G401.6 (cell line): Measurements from ENCODE around the gene IL10RB.
"Not testable (repeated sequence)": the region's sequence is repeated elsewhere in the genome, so short reads cannot be mapped to it uniquely, and the experiment has no call there.

Source experiments
- FAIRE-seq: peaks from 2 replicates; lab custom pipeline; 2012; peaks lifted over from hg19 to GRCh38; lab: Jason Lieb, UNC

IL10RB gene

GRCh38 chr21:33241846-33242245 lies 24.3 kb upstream of the IL10RB start:
- no peak for FAIRE-seq

DNA sequence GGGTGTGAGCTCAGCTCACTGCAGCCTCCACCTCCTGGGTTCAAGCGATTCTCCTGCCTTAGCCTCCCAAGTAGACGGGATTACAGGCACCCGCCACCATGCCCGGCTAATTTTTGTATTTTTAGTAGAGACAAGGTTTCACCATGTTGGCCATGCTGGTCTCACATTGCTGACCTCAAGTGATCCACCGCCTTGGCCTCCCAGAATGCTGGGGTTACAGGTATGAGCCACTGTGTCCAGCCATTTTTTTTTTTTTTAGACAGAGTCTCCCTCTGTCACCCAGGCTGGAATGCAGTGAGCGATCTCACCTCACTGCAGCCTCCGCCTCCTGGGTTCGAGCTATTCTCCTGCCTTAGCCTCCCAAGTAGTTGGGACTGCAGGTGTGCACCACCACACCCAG lies 23.3 kb upstream of the IL10RB start:
- not testable (repeated sequence) for FAIRE-seq

GRCh38 chr21:33244082-33244778 lies 21.9 kb upstream of the IL10RB start:
- no peak for FAIRE-seq

DNA sequence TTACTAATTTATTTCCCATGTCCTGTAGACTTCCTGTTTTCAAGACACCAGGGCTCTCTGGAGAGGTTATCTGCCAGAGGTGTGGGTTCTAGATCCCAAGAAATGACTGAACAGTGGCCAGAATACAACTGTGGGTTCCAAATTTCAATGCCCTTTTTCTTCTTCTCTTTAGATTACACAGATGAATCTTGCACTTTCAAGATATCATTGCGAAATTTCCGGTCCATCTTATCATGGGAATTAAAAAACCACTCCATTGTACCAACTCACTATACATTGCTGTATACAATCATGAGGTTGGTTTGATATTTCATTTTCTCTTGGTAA lies 21.4 kb upstream of the IL10RB start:
- no peak for FAIRE-seq

DNA sequence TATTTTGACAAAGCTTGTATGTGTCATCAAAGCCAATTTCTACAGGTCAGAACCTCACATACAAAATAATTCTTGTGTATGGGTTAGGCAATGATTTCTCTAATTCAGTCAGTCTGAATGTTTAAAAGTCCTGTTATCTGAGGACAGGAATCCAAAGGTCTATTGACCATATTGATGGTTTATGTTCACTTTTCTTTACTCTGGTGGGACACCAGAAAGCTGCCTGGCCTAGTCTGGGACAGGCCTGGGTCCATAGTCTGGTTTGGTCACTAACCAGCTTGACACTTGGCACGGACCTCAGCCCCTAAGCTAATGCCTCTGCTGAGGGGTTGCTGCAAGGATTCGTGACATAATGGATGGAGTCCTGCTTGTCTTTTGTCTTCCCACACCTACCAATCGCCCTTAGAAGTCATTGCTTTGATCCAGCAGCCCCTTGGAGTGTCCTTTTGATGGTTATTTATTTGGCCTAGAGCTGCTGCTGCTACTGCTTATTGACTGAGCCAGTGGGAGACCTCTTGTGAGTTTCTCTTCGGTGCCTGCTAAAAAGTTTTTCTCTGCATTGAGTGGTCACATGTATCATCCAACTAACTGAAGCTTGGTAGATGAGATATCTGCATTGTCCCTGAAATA lies 20.8 kb upstream of the IL10RB start:
- no peak for FAIRE-seq

DNA sequence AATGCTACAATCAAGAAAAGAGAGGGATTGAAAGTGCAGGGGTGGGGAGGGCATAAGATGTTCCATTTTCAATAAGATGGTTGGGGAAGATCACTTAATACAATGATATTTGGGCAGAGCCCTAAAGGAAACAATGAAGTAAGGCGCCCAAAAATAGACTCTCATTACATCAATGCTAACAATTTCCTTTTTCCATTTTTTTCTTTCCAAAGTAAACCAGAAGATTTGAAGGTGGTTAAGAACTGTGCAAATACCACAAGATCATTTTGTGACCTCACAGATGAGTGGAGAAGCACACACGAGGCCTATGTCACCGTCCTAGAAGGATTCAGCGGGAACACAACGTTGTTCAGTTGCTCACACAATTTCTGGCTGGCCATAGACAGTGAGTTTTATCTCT lies 19.7 kb upstream of the IL10RB start:
- no peak for FAIRE-seq

- FAIRE-seq, result no peak
These were observed 19.2 kb upstream of the IL10RB start for GRCh38 chr21:33246963-33247362.

DNA sequence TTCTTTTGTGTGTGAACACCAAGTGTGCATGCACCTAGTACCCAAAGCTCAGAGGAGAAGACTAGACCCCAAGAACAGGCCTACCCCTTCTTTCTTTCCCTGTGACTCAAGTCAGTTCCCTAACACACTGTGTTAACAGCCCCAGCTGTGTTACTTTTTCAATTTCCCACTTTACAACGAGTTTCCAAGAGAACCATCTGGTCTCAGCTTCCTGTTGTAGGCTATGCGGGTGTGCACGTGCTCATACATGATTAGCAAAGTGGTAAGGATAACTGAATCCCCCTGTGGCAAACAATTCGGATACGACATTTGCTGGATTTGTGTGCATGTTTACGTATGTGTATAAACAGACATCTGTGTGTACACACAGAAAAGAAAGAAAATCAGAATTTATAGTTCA lies 18.6 kb upstream of the IL10RB start:
- FAIRE-seq, result no peak

GRCh38 chr21:33249331-33250002 lies 16.7 kb upstream of the IL10RB start:
- no peak for FAIRE-seq

GRCh38 chr21:33251119-33251518 lies 15.0 kb upstream of the IL10RB start:
- FAIRE-seq, result no peak

DNA sequence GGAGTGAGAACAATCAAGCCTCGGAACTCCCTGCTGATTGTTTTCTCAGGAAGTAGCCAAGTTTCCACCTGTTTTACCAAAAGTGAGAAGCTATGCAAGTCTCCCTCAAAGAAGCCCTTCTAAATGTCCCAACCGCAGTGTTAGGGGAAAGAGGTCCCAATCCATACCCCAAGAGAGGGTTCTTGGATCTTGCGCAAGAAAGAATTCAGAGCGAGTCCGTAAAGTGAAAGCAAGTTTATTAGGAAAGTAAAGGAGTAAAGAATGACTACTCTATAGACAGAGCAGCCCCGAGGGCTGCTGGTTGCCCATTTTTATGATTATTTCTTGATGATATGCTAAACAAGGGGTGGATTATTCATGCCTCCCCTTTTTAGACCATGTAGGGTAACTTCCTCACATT lies 12.8 kb upstream of the IL10RB start:
- not testable (repeated sequence) for FAIRE-seq

GRCh38 chr21:33254766-33255165 lies 11.4 kb upstream of the IL10RB start:
- FAIRE-seq, result no peak

GRCh38 chr21:33255404-33255803 lies 10.8 kb upstream of the IL10RB start:
- FAIRE-seq, result no peak

GRCh38 chr21:33256019-33256418 lies 10.1 kb upstream of the IL10RB start:
- FAIRE-seq, result no peak

- FAIRE-seq, result no peak
These were observed 8.9 kb upstream of the IL10RB start for GRCh38 chr21:33257094-33257803.

GRCh38 chr21:33258475-33258874 lies 7.7 kb upstream of the IL10RB start:
- FAIRE-seq, result no peak

GRCh38 chr21:33259428-33259827 lies 6.7 kb upstream of the IL10RB start:
- no peak for FAIRE-seq

- FAIRE-seq, result no peak
These were observed 6.2 kb upstream of the IL10RB start for GRCh38 chr21:33259995-33260394.

DNA sequence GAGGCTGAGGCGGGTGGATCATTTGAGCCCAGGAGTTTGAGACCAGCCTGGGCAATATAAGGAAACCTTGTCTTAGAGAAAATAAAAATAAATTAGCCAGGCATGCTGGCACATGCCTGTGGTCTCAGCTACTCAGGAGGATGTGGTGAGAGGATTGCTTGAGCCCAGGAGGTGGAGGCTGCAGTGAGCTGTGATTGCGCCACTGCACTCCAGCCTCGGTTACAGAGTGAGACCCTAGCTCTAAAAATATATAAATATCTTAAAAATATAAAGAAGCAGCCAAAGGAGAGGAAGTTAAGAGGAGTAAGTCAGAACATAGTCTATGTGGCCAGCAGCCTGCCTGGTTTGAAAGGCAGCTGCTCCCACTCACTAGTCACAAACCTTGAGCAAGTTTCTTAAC lies 4.5 kb upstream of the IL10RB start:
- no peak for FAIRE-seq

DNA sequence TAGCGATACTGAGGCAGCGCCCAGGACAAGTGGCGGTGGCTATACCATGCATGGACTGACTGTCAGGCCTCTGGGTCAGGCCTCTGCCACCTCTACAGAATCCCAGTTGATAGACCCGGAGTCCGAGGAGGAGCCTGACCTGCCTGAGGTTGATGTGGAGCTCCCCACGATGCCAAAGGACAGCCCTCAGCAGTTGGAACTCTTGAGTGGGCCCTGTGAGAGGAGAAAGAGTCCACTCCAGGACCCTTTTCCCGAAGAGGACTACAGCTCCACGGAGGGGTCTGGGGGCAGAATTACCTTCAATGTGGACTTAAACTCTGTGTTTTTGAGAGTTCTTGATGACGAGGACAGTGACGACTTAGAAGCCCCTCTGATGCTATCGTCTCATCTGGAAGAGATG lies 3.2 kb upstream of the IL10RB start:
- no peak for FAIRE-seq

- no peak for FAIRE-seq
These were observed 1.6 kb upstream of the IL10RB start for GRCh38 chr21:33264561-33264960.

GRCh38 chr21:33265664-33266049 lies 510 bp upstream of the IL10RB start:
- no peak for FAIRE-seq

- no peak for FAIRE-seq
These were observed 595 bp downstream of the IL10RB start for GRCh38 chr21:33266789-33267135.
